K562 (cell line): ENCODE measurements around the gene GRAMD4. TPM values are rescaled to one million over a fixed set of nuclear protein-coding genes. Genes with fewer than 3 reads are reported as not detected.

Source experiments
- ATAC-seq: fragments of 200-7000 bp; cut with Tn5 transposase; 3 replicates; pipeline ENCODE4 v1.9.1; 2020; ENCODE audit warnings: moderate library complexity
- BruUV-seq: library from RNA; stranded (reverse); fragments of 400-500 nt; replicated peaks from 2 replicates; lab custom pipeline; 2021; lab: Mats Ljungman, UMichigan
- CTCF ChIA-PET: fragments of 300-600 bp; formaldehyde crosslinking; extraction: SDS; loops from one replicate; lab custom pipeline; 2021; ENCODE audit warnings: low intra/inter-chr PET ratio; lab: Yijun Ruan, JAX
- POLR2A ChIA-PET: fragments of 300-600, 350-650 bp; sonication (Branson Sonifier 250); formaldehyde crosslinking; extraction: SDS; loops from one replicate; lab custom pipeline; 2021; ENCODE audit warnings: antibody characterized with exemption, inconsistent platforms; lab: Yijun Ruan, JAX
- DNase-seq, 4 experiments: peaks; one replicate each; pipeline versions ENCODE4 v3.0.0 to v3.0.0-alpha.2; 2011 to 2018; ENCODE audit warnings: low spot score in 3 of 4, mixed read lengths in 3 of 4; ENCODE audit errors: extremely low read depth in 1 of 4
- FAIRE-seq: peaks from 2 replicates; lab custom pipeline; 2011; peaks lifted over from hg19 to GRCh38; lab: Jason Lieb, UNC
- H2AFZ ChIP-seq: 2 replicates; pipeline ENCODE4 v1.6.0; 2011; ENCODE audit warnings: low read depth, low read length, control low read depth, inconsistent platforms
- H3K27ac ChIP-seq: fragments of 200-600 bp; 3 replicates; pipeline ENCODE4 v1.8.0; 2011; ENCODE audit warnings: low read depth, mild to moderate bottlenecking, control low read depth, inconsistent platforms, low read length, moderate library complexity, mixed read lengths; ENCODE audit errors: extremely low read depth
- H3K27me3 ChIP-seq, 2 experiments: fragments of 300-600 bp in 1 of 2; 2 replicates in 1 of 2; 3 replicates in 1 of 2; pipeline versions ENCODE4 v1.6.0 to v1.8.0; 2011; ENCODE audit warnings: inconsistent platforms in 2 of 2, low read length in 2 of 2, mild to moderate bottlenecking in 1 of 2, mixed read lengths in 1 of 2, moderate library complexity in 1 of 2; ENCODE audit not compliant: control insufficient read depth in 2 of 2, insufficient read depth in 2 of 2
- H3K36me3 ChIP-seq: fragments of 300-600 bp; 3 replicates; pipeline ENCODE4 v1.8.0; 2011; ENCODE audit warnings: mild to moderate bottlenecking, low read length, inconsistent platforms; ENCODE audit not compliant: control insufficient read depth, insufficient read depth
- H3K4me1 ChIP-seq, 2 experiments: fragments of 200-600 bp in 1 of 2; replicated peaks in 1 of 2; 2 replicates in 1 of 2; 3 replicates in 1 of 2; pipeline versions ENCODE4 v1.5.1 to v1.8.0; 2011; ENCODE audit warnings: inconsistent platforms in 2 of 2, low read length in 2 of 2, mild to moderate bottlenecking in 1 of 2, mixed read lengths in 1 of 2, moderate library complexity in 1 of 2; ENCODE audit not compliant: control insufficient read depth in 2 of 2, insufficient read depth in 2 of 2
- H3K4me2 ChIP-seq: 2 replicates; pipeline ENCODE4 v1.6.1; 2011; ENCODE audit warnings: low read length, control low read depth, inconsistent platforms, mixed read lengths; ENCODE audit not compliant: insufficient read depth
- H3K4me3 ChIP-seq: fragments of 200-600 bp; sonication (generic), shearing (Covaris generic); 2 replicates; pipeline ENCODE4 v1.5.1; 2016; ENCODE audit warnings: control low read depth, inconsistent platforms
- H3K79me2 ChIP-seq: fragments of 200-600 bp; 3 replicates; pipeline ENCODE4 v1.8.0; 2011; ENCODE audit warnings: low read length, inconsistent platforms; ENCODE audit not compliant: control insufficient read depth, insufficient read depth
- H3K9ac ChIP-seq, 2 experiments: 2 replicates each; pipeline versions ENCODE4 v1.6.0 to v1.6.1; 2011; ENCODE audit warnings: low read depth in 2 of 2, low read length in 2 of 2, control low read depth in 1 of 2, inconsistent platforms in 1 of 2, mild to moderate bottlenecking in 1 of 2, mixed read lengths in 1 of 2; ENCODE audit not compliant: insufficient read depth in 1 of 2
- H3K9me1 ChIP-seq: one replicate; pipeline ENCODE4 v1.6.0; 2011; ENCODE audit warnings: inconsistent platforms, mild to moderate bottlenecking, low read length, moderate library complexity; ENCODE audit not compliant: control insufficient read depth, insufficient read depth
- H3K9me3 ChIP-seq: replicated peaks from 2 replicates; pipeline ENCODE4 v1.5.1; 2011; ENCODE audit warnings: low read depth, low read length, inconsistent platforms; ENCODE audit not compliant: control insufficient read depth, insufficient read depth
- H4K20me1 ChIP-seq: replicated peaks from 2 replicates; pipeline ENCODE4 v1.6.1; 2011; ENCODE audit warnings: low read length, inconsistent platforms, mixed read lengths; ENCODE audit not compliant: control insufficient read depth, insufficient read depth
- NR2C1 ChIP-seq, 2 experiments: fragments of 450-650 bp; IDR thresholded peaks; 2 replicates each; pipeline ENCODE4 v1.6.1; 2017; ENCODE audit warnings: mild to moderate bottlenecking in 2 of 2, antibody characterized with exemption in 1 of 2, inconsistent platforms in 1 of 2, missing compliant biosample characterization in 1 of 2, missing genetic modification characterization in 1 of 2
- NR2C2 ChIP-seq, 2 experiments: fragments of 200-800 bp in 1 of 2; sonication (Bioruptor generic) in 1 of 2; sonication (generic) in 1 of 2; formaldehyde crosslinking in 1 of 2; IDR thresholded peaks; 2 replicates each; pipeline versions ENCODE4 v1.6.1 to v1.8.0; 2016 to 2022; ENCODE audit warnings: mild to moderate bottlenecking in 1 of 2, missing compliant biosample characterization in 1 of 2, missing genetic modification characterization in 1 of 2, missing genetic modification reagents in 1 of 2
- NR4A1 ChIP-seq, 2 experiments: fragments of 250-450 bp in 1 of 2; fragments of 450-650 bp in 1 of 2; sonication (Bioruptor Pico) in 1 of 2; IDR thresholded peaks; 2 replicates each; pipeline versions ENCODE4 v1.4.0 to v1.6.1; 2016 to 2020; ENCODE audit warnings: mild to moderate bottlenecking in 2 of 2, missing compliant biosample characterization in 1 of 2, missing genetic modification characterization in 1 of 2, moderate library complexity in 1 of 2
- ZNF584 ChIP-seq: fragments of 200-800 bp; sonication (Bioruptor generic); IDR thresholded peaks from 2 replicates; pipeline ENCODE4 v1.6.1; 2016; ENCODE audit warnings: low read depth, mild to moderate bottlenecking, missing genetic modification characterization, missing compliant biosample characterization
- WGBS: fragments of 100-300 bp; shearing (Covaris generic); methylation state at CpG from one replicate; pipeline ENCODE4 v1.1.6; 2016; ENCODE audit warnings: low coverage, mixed read lengths; ENCODE audit not compliant: insufficient coverage; ENCODE audit errors: missing lambda C conversion rate; 5-methylcytosine and 5-hydroxymethylcytosine counted together
- in situ Hi-C: fragments of 300-500 bp; cut with MboI; formaldehyde crosslinking; loops from 4 replicates; pipeline ENCODE4 v1.15.0; 2018; ENCODE audit warnings: inconsistent platforms, mixed read lengths
- intact Hi-C: fragments of 100-400 bp; cut with micrococcal nuclease; formaldehyde crosslinking; loops from 2 replicates; pipeline ENCODE4 v1.14.2; 2022
- polyA plus RNA-seq, 8 experiments: library from polyadenylated mRNA; depleted of rRNA in 4 of 8; stranded (reverse) in 5 of 8; unstranded in 3 of 8; fragments of >200 nt; fragmentation: Nextera tagmentation in 2 of 8; fragmentation: Illumina TruSeq in 1 of 8; extraction: Ambion mirVana in 2 of 8; extraction: Trizol in 1 of 8; gene quantifications; 2 replicates each; pipeline versions ENCODE4 v1.2.1 to v1.2.3, GENCODE V29; 2011 to 2014; ENCODE audit warnings: inconsistent platforms in 1 of 8, missing spikeins in 1 of 8
- total RNA-seq, 7 experiments: library from RNA; depleted of rRNA in 6 of 7; stranded (reverse); fragments of >200 nt in 6 of 7; fragmentation: Illumina TruSeq in 2 of 7; extraction: Trizol in 2 of 7; gene quantifications; 2 replicates each; pipeline versions ENCODE4 v1.2.1 to v1.2.3, GENCODE V29; 2011 to 2021; ENCODE audit warnings: low replicate concordance in 1 of 7
- TF ChIP-seq, protein P1 (sequence below): fragments of 450-650 bp; IDR thresholded peaks from 2 replicates; pipeline ENCODE4 v1.6.1; 2018; ENCODE audit warnings: mild to moderate bottlenecking, low read depth; ENCODE audit not compliant: partially characterized antibody

GRAMD4 gene
- total and polyA plus RNA-seq, 9 of the 15 experiments (the other 6 are each of a cell fraction or from before 2014, with no cell fraction given): 0.18 to 44.8 (median 18.6) TPM

DNA sequence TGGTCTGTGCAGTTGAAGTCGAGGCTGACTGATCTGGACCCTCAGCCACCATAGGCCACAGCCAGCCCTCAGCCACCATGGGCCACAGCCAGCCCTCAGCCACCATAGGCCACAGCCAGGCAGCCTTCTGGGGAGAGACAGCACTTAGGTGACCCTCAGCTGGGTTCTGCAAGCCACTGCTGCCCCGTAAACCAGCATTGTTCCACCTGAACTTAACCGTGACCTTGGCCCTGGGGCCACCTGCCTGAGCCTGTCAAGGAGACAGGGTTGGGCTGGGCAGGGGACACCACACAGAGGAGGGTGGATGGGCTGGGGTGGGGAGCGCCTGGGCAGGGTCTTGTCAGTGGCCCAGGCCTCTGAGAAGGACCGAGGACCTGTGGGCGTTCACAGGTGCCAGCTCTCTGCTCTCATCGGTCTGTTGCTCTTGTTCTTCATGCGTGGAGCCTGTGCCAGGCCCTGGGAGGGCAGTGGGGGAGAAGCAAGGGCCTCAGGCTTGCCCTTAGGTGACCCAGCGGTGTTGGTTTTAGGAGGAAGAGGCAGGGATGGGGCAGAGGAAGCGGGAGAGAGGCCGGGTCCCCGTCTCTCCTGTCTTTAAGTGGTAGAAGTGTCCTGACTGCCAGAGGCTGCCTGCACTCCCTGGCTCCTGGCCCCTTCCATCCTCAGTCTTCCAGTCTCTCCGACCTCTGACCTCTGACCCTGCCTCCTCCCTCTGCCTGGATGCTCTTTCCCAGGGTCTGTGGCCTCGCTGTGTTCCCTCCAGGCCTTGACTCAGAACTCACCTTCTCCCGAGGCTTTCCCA lies 36.9 kb downstream of the GRAMD4 start:
- BruUV-seq: no TSS peak
- peaks cover 9 to 57% of the 10 kb centered on the region in 2 experiments; a peak in 4 of 5 replicates for H3K4me1 ChIP-seq
- WGBS: 85% methylated on average over 6 of the region's 15 CpGs
- H3K27me3 ChIP-seq: no peaks in the 10 kb centered on the region
- DNase-seq (no peak), FAIRE-seq (no peak), ATAC-seq (no peak)
- in situ Hi-C loops: no loop called here
- H3K4me3 ChIP-seq: no peak overlapping the region
- peaks cover 24% of the 10 kb centered on the region for H3K79me2 ChIP-seq
- CTCF ChIA-PET: no interaction called here
- TF ChIP-seq NR2C2 (CRISPR knock-in tag; IDR thresholded peaks at IDR 0.05): no peak
- TF ChIP-seq NR2C2 (tag; IDR thresholded peaks at IDR 0.05): peak; percentile 35; the same call in 1 of the 2 replicates
- TF ChIP-seq ZNF584: no peak
- TF ChIP-seq NR2C1 (IDR thresholded peaks at IDR 0.05): peak; percentile 79
- TF ChIP-seq NR2C1 (tag; IDR thresholded peaks at IDR 0.05): peak; percentile 80
- TF ChIP-seq, protein P1, sequence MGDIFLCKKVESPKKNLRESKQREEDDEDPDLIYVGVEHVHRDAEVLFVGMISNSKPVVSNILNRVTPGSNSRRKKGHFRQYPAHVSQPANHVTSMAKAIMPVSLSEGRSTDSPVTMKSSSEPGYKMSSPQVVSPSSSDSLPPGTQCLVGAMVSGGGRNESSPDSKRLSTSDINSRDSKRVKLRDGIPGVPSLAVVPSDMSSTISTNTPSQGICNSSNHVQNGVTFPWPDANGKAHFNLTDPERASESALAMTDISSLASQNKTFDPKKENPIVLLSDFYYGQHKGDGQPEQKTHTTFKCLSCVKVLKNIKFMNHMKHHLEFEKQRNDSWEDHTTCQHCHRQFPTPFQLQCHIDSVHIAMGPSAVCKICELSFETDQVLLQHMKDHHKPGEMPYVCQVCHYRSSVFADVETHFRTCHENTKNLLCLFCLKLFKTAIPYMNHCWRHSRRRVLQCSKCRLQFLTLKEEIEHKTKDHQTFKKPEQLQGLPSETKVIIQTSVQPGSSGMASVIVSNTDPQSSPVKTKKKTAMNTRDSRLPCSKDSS: no peak
- no peak for TF ChIP-seq NR4A1 (CRISPR knock-in tag; IDR thresholded peaks at IDR 0.05)
- no peak for TF ChIP-seq NR4A1 (tag; IDR thresholded peaks at IDR 0.05)
- no peaks in the 10 kb centered on the region for H3K9me3 ChIP-seq
- H3K4me2 ChIP-seq: no peak overlapping the region
- peaks cover 2% of the 10 kb centered on the region; the same call in 2 of the 3 replicates for H3K36me3 ChIP-seq
- no peaks in the 10 kb centered on the region for H3K9me1 ChIP-seq
- POLR2A ChIA-PET: no interaction called here
- H2AFZ ChIP-seq: no peak overlapping the region
- no peak overlapping the region for H3K27ac ChIP-seq
- 0 out of 4 replicates have a peak overlapping the region, but pooled peaks of 1 of the 2 experiments have one; percentile 20 for H3K9ac ChIP-seq
- intact Hi-C loops: no loop called here
- no peaks in the 10 kb centered on the region for H4K20me1 ChIP-seq
